Measurements from ENCODE around the gene HOXA1. TPM values are rescaled to one million over a fixed set of nuclear protein-coding genes. Genes with fewer than 3 reads are reported as not detected.

The HOXA1 gene
- total RNA-seq, 4 donors from 2014 or later, result 0.17 to 1.4 (median 0.56) TPM

- H3K27ac ChIP-seq (replicated peaks in 1 of 4), result peak overlapping the region; percentile 96 to 100 (median 99)
- H3K4me1 ChIP-seq, result peaks cover 11 to 66% (median 63%) of the 10 kb centered on the region in 4 donors
- peak overlapping the region; percentile 68 to 88 (median 77) for H3K4me3 ChIP-seq
- H3K9me3 ChIP-seq, result no peaks in the 10 kb centered on the region
- intact Hi-C loops (cut with DNase I), result no loop called here
- H3K27me3 ChIP-seq, result no peaks in the 10 kb centered on the region
- no peak for DNase-seq (ENCODE audit: extremely low spot score)
- TF ChIP-seq POLR2AphosphoS5 (IDR thresholded peaks at IDR 0.05), result peak; percentile 2 to 39
- no peak for TF ChIP-seq CTCF (IDR thresholded peaks at IDR 0.05)
- WGBS, result 26% methylated on average over 20 of the region's 20 CpGs
- no peaks in the 10 kb centered on the region for H3K36me3 ChIP-seq
These were observed 20.5 kb upstream of the HOXA1 start for GRCh38 chr7:27116031-27116961.

DNA sequence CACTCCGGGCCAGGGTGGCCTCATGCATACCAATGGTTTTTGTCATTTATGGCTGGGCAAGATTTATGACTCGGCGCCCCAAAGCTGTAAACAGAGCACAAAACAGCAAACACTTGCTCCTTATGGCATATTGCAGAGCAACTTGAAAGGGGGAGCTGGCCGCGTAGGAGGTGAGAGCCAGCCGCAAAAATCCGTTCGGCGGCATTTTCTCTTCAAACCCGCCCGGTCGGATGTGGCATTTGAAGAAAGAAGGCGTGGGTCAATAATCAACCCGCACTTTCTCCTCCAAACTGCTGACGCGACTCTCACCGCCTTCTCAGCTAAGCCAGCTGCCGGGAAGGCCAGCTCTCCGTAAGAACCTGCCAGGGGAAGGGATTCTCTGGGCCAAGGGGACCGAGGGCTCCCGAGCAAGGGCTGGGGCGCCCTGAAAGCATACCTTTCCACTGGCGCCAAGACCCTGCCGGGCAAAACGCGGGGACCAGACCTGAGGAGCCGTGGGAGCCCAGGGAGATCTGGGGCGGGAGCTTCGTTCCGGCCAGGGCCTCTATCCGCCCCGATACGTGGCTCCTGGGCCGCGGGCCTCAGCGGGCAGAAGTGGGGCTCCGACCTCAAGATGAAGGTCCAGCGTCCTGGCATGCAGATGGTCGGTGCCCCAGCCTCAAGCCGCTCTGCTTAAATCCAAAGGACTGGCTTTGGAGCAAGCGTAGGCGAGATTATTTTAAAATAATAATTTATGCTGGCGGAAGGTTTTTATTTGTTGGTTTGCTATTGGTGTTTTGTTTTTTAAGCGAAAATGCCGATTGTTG is 19.6 kb upstream of the HOXA1 start:
- no peaks in the 10 kb centered on the region for H3K9me3 ChIP-seq
- H3K36me3 ChIP-seq, result no peaks in the 10 kb centered on the region
- no peaks in the 10 kb centered on the region for H3K27me3 ChIP-seq
- TF ChIP-seq EP300 (IDR thresholded peaks at IDR 0.05), result no peak
- peak; percentile 46 to 81 for TF ChIP-seq POLR2AphosphoS5 (IDR thresholded peaks at IDR 0.05)
- H3K27ac ChIP-seq (replicated peaks in 1 of 4), result peak overlapping the region; percentile 96 to 100 (median 99)
- H3K4me3 ChIP-seq, result peak overlapping the region; percentile 68 to 88 (median 77)
- no peak for DNase-seq (ENCODE audit: extremely low spot score)
- intact Hi-C loops (cut with DNase I), result no loop called here
- H3K4me1 ChIP-seq, result peaks cover 19 to 66% (median 63%) of the 10 kb centered on the region in 4 donors
- 30% methylated on average over 17 of the region's 45 CpGs for WGBS

- H3K9me3 ChIP-seq, result no peaks in the 10 kb centered on the region
- H3K27ac ChIP-seq (replicated peaks in 1 of 4), result peak overlapping the region; percentile 96 to 100 (median 99)
- H3K4me3 ChIP-seq, result peak overlapping the region; percentile 68 to 88 (median 77)
- no peak for DNase-seq (ENCODE audit: extremely low spot score)
- H3K27me3 ChIP-seq, result no peaks in the 10 kb centered on the region
- WGBS, result 13% methylated on average over 6 of the region's 6 CpGs
- peaks cover 20 to 66% (median 63%) of the 10 kb centered on the region in 4 donors for H3K4me1 ChIP-seq
- TF ChIP-seq EP300 (IDR thresholded peaks at IDR 0.05) (no peak), POLR2A (IDR thresholded peaks at IDR 0.05; ENCODE audit: low read depth) (no peak), CTCF (IDR thresholded peaks at IDR 0.05) (no peak), POLR2AphosphoS5 (IDR thresholded peaks at IDR 0.05) (no peak)
- intact Hi-C loops (cut with DNase I), result no loop called here
- H3K36me3 ChIP-seq, result no peaks in the 10 kb centered on the region
These were observed 19.1 kb upstream of the HOXA1 start for GRCh38 chr7:27114881-27115220.

DNA sequence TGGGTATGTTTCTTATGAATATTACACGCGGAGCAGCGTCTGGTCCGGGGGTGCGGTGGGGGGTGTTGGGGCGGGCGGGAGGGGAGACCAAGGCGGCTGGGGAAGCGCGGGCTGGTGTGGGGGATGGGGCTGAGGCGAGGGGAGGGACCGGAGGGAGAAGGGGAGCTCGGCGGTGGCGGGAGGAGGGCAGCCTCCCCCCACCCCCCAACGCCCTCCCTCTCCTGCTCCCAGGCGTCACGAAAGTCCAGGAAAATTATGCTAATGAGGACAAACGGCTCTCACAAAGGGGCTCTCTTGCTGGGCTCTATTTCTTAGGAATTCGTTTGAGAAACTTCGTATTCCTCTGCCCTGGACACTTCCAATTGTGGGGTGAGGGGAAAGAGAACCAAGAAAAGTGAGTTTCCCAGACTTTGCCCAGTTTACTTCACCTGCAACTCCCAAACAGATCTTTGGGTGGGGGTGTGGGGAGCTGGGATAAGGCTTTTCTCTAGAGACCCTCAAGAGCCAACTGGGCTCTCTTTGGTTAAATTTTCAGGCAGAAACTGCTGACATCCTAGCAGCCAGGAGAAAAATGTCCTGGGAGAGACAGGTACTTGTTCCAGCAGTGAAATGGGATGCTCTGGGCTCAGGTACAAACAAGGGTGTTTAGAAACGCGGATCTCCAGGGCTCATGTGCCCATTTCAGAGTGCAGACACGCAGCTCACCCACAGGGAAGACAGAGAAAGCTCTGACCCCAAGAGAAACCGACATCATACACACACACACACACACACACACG is 18.4 kb upstream of the HOXA1 start:
- TF ChIP-seq CTCF (IDR thresholded peaks at IDR 0.05), result no peak
- no peak for TF ChIP-seq POLR2A (IDR thresholded peaks at IDR 0.05; ENCODE audit: low read depth)
- peak; percentile 34 to 66 for TF ChIP-seq POLR2AphosphoS5 (IDR thresholded peaks at IDR 0.05)
- 21% methylated on average over 14 of the region's 26 CpGs for WGBS
- Histone ChIP-seq H3K36me3 (no peaks in the 10 kb centered on the region), H3K27me3 (no peaks in the 10 kb centered on the region), H3K4me3 (peak overlapping the region; percentile 68 to 88 (median 77)), H3K27ac (replicated peaks in 1 of 4) (peak overlapping the region; percentile 96 to 100 (median 99)), H3K9me3 (no peaks in the 10 kb centered on the region), H3K4me1 (peaks cover 26 to 66% (median 63%) of the 10 kb centered on the region in 4 donors)
- no peak for DNase-seq (ENCODE audit: extremely low spot score)
- intact Hi-C loops (cut with DNase I), result no loop called here

Data from esophagus muscularis mucosa (tissue), 4 donors.